Astrocyte (in vitro differentiated cells and primary cell): ENCODE measurements around the gene LILRB5. TPM values are rescaled to one million over a fixed set of nuclear protein-coding genes. Genes with fewer than 3 reads are reported as not detected.
"Not testable (repeated sequence)": the region's sequence is repeated elsewhere in the genome, so short reads cannot be mapped to it uniquely, and the experiment has no call there.

Experiments
- DNase-seq: peaks from one replicate; pipeline ENCODE4 v3.0.0-alpha.2; 2010; ENCODE audit warnings: low read depth
- FAIRE-seq: peaks from 2 replicates; lab custom pipeline; 2011; peaks lifted over from hg19 to GRCh38; lab: Jason Lieb, UNC
- H2AFZ ChIP-seq: 2 replicates; pipeline ENCODE4 v1.6.0; 2012; ENCODE audit warnings: low read depth, low read length, inconsistent platforms
- H3K27ac ChIP-seq: 2 replicates; pipeline ENCODE4 v1.5.1; 2011; ENCODE audit warnings: low read depth, low read length, inconsistent platforms
- H3K27me3 ChIP-seq: 2 replicates; pipeline ENCODE4 v1.6.0; 2011; ENCODE audit warnings: low read length, inconsistent platforms; ENCODE audit not compliant: insufficient read depth
- H3K36me3 ChIP-seq: 2 replicates; pipeline ENCODE4 v1.5.1; 2011; ENCODE audit warnings: low read length, inconsistent platforms; ENCODE audit not compliant: insufficient read depth
- H3K4me1 ChIP-seq: 2 replicates; pipeline ENCODE4 v1.5.1; 2011; ENCODE audit warnings: low read length, inconsistent platforms; ENCODE audit not compliant: insufficient read depth
- H3K4me2 ChIP-seq: 2 replicates; pipeline ENCODE4 v1.6.0; 2012; ENCODE audit warnings: low read length, inconsistent platforms
- H3K4me3 ChIP-seq: 2 replicates; pipeline ENCODE4 v1.5.1; 2011; ENCODE audit warnings: low read depth, mild to moderate bottlenecking, low read length, inconsistent platforms; ENCODE audit not compliant: insufficient read depth
- H3K79me2 ChIP-seq: 2 replicates; pipeline ENCODE4 v1.6.0; 2012; ENCODE audit warnings: mild to moderate bottlenecking, low read length, inconsistent platforms; ENCODE audit not compliant: insufficient read depth
- H3K9ac ChIP-seq: 2 replicates; pipeline ENCODE4 v1.6.0; 2012; ENCODE audit warnings: mild to moderate bottlenecking, low read length, inconsistent platforms
- H3K9me3 ChIP-seq: 2 replicates; pipeline ENCODE4 v1.5.1; 2012; ENCODE audit warnings: low read depth, mild to moderate bottlenecking, low read length, inconsistent platforms; ENCODE audit not compliant: insufficient read depth
- H4K20me1 ChIP-seq: 2 replicates; pipeline ENCODE4 v1.6.0; 2012; ENCODE audit warnings: low read length, inconsistent platforms; ENCODE audit not compliant: insufficient read depth
- H3K27ac Mint-ChIP-seq: one replicate; pipeline ENCODE4 v1.8.0; 2021; ENCODE audit warnings: mild to moderate bottlenecking, mixed read lengths; ENCODE audit not compliant: unreplicated experiment
- H3K27me3 Mint-ChIP-seq: one replicate; pipeline ENCODE4 v1.8.0; 2021; ENCODE audit warnings: low read depth, mixed read lengths; ENCODE audit not compliant: unreplicated experiment
- H3K36me3 Mint-ChIP-seq: one replicate; pipeline ENCODE4 v1.8.0; 2021; ENCODE audit warnings: low read depth, mixed read lengths; ENCODE audit not compliant: unreplicated experiment
- H3K4me1 Mint-ChIP-seq: one replicate; pipeline ENCODE4 v1.8.0; 2021; ENCODE audit warnings: low read depth, mixed read lengths; ENCODE audit not compliant: unreplicated experiment
- H3K4me3 Mint-ChIP-seq: one replicate; pipeline ENCODE4 v1.8.0; 2021; ENCODE audit warnings: mild to moderate bottlenecking, moderate library complexity, mixed read lengths; ENCODE audit not compliant: unreplicated experiment
- H3K9me3 Mint-ChIP-seq: one replicate; pipeline ENCODE4 v1.8.0; 2021; ENCODE audit warnings: mild to moderate bottlenecking, mixed read lengths; ENCODE audit not compliant: unreplicated experiment
- EZH2 ChIP-seq: IDR thresholded peaks from 2 replicates; pipeline ENCODE4 v1.6.1; 2012; ENCODE audit warnings: mild to moderate bottlenecking, low read length, inconsistent platforms; ENCODE audit not compliant: insufficient read depth
- total RNA-seq: library from RNA; stranded (reverse); gene quantifications from 2 replicates; pipeline ENCODE4 v1.2.1, GENCODE V29; 2021
- TF ChIP-seq, protein P1 (sequence below): IDR thresholded peaks from 2 replicates; pipeline ENCODE4 v1.5.1; 2011; ENCODE audit warnings: low read depth, mild to moderate bottlenecking, inconsistent platforms, low read length, moderate library complexity; ENCODE audit not compliant: insufficient read depth

The LILRB5 gene
- total RNA-seq, 1 donor from 2014 or later, result not detected

DNA sequence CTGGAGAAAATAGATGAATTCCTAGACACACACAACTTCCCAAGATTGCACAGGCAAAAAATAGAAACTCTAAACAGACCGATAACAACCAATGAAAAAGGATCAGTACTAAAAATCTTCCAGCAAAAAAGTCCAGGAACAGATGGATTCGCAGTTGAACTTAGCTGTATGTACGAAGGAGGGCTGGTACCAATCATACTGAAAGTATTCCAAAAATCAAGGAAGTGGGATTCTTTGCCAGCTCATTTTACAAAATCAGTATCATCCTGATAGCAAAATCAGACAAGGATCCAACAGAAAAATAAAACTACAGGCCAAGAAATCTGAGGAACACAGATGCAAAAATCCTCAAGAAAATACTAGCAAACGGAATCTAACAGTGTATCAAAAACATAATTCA is 30.4 kb upstream of the LILRB5 start:
- H3K36me3 ChIP-seq, result no peaks in the 10 kb centered on the region
- Mint-ChIP-seq H3K27ac (no peak overlapping the region), H3K9me3 (peaks cover 8% of the 10 kb centered on the region), H3K36me3 (no peaks in the 10 kb centered on the region), H3K4me1 (peaks cover 7% of the 10 kb centered on the region), H3K4me3 (no peak overlapping the region), H3K27me3 (peaks cover 44% of the 10 kb centered on the region)
- no peaks in the 10 kb centered on the region for H4K20me1 ChIP-seq
- H3K27me3 ChIP-seq, result no peaks in the 10 kb centered on the region
- FAIRE-seq, result no peak
- H3K4me1 ChIP-seq, result peaks cover 6% of the 10 kb centered on the region
- H3K27ac ChIP-seq, result peak overlapping the region; percentile 50
- TF ChIP-seq, protein P1, sequence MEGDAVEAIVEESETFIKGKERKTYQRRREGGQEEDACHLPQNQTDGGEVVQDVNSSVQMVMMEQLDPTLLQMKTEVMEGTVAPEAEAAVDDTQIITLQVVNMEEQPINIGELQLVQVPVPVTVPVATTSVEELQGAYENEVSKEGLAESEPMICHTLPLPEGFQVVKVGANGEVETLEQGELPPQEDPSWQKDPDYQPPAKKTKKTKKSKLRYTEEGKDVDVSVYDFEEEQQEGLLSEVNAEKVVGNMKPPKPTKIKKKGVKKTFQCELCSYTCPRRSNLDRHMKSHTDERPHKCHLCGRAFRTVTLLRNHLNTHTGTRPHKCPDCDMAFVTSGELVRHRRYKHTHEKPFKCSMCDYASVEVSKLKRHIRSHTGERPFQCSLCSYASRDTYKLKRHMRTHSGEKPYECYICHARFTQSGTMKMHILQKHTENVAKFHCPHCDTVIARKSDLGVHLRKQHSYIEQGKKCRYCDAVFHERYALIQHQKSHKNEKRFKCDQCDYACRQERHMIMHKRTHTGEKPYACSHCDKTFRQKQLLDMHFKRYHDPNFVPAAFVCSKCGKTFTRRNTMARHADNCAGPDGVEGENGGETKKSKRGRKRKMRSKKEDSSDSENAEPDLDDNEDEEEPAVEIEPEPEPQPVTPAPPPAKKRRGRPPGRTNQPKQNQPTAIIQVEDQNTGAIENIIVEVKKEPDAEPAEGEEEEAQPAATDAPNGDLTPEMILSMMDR, result no peak
- TF ChIP-seq EZH2, result no peak
- no peak overlapping the region for H3K4me3 ChIP-seq
- no peak overlapping the region for H2AFZ ChIP-seq
- peak overlapping the region; percentile 26 for H3K4me2 ChIP-seq
- H3K79me2 ChIP-seq, result no peaks in the 10 kb centered on the region
- no peak for DNase-seq
- H3K9me3 ChIP-seq, result no peaks in the 10 kb centered on the region
- peak overlapping the region; percentile 31 for H3K9ac ChIP-seq

DNA sequence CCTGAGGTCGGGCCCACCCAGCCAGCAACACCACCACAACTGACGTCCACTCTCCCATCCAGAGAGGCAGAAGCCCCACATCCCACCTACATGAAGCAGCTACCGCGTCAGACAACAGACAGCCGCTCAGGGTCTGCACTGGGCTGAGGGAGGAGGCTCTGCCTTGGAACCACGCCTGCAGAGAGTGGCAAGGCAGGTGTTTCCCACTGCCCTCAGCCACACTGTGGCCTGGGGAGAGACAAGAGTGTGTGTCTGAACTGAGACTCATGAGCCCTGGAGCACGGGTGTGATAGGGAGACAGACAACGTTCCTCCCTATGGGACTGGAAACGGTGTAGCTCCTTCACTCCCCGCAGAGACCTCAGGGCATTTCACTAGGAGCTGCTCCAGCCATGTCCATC is 29.2 kb upstream of the LILRB5 start:
- H3K27me3 ChIP-seq, FAIRE-seq, H2AFZ ChIP-seq, H3K4me1 Mint-ChIP-seq, H3K9ac ChIP-seq, H3K79me2 ChIP-seq, H3K4me1 ChIP-seq, H3K4me3 ChIP-seq, H3K4me3 Mint-ChIP-seq, H4K20me1 ChIP-seq, DNase-seq, H3K27ac Mint-ChIP-seq, H3K9me3 ChIP-seq, H3K4me2 ChIP-seq, H3K36me3 ChIP-seq, H3K27ac ChIP-seq, H3K36me3 Mint-ChIP-seq: not testable (repeated sequence)
- peaks cover 10% of the 10 kb centered on the region for H3K9me3 Mint-ChIP-seq
- peaks cover 49% of the 10 kb centered on the region for H3K27me3 Mint-ChIP-seq

DNA sequence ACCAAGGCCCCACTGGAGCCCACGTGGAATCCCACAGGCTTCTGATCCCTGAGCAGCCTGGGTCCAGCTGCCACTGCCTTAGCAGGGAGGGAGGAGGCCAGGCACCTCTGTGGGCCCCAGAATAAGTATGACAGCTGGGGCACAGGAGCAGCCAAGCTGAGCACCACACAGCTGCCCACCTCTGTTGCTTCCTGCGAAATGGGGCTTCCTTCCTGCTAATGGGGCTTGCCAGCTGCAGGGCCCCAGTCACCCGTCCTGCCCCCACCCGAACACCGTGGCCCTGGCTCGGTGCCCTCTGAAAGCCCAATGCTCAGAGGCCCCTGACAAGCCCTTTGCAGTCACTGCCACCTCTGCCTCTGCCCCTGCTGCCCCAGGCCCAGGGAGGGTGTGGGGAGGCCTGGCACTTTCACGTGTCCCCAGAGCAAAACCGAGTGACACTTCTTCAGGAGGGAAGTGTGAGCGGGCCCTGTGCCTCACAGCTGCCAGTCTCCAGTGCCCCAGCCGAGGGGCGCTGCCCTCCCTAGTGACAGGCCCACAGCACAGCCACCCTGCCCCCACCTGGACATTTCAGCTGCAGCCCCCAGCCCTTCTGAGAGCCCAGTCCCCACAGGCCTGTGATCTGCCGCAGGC is 28.5 kb upstream of the LILRB5 start:
- peaks cover 53% of the 10 kb centered on the region for H3K27me3 Mint-ChIP-seq
- not testable (repeated sequence) for FAIRE-seq

More for the DNA sequence above, 28.5 kb upstream of the LILRB5 start:
- not testable (repeated sequence) for H4K20me1 ChIP-seq, H3K4me3 Mint-ChIP-seq, H3K4me1 ChIP-seq, H3K4me2 ChIP-seq, H3K9ac ChIP-seq, H2AFZ ChIP-seq, H3K79me2 ChIP-seq, H3K27ac ChIP-seq, H3K9me3 ChIP-seq, H3K27me3 ChIP-seq, H3K27ac Mint-ChIP-seq, H3K4me1 Mint-ChIP-seq, H3K36me3 Mint-ChIP-seq, H3K4me3 ChIP-seq, DNase-seq, H3K36me3 ChIP-seq
- H3K9me3 Mint-ChIP-seq, result peaks cover 11% of the 10 kb centered on the region
